Ovary (tissue), 9 donors: Measurements from ENCODE around the gene AGO3. TPM values are rescaled to one million over a fixed set of nuclear protein-coding genes. Genes with fewer than 3 reads are reported as not detected.
A peak's percentile ranks its signal among the peaks of the same experiment; 100 is the strongest.

Experiments used
- DNase-seq, 5 donors: peaks; one replicate each; pipeline ENCODE4 v3.0.0-alpha.2; 2019 to 2020
- H3K27ac ChIP-seq, 2 donors: fragments of 200-600 bp; one replicate each; pipeline versions ENCODE4 v1.5.1 to v1.8.0; 2019 to 2022
- H3K27me3 ChIP-seq: fragments of 200-600 bp; one replicate; pipeline ENCODE4 v1.8.0; 2022
- H3K36me3 ChIP-seq: fragments of 200-600 bp; sonication (generic); one replicate; pipeline ENCODE4 v1.5.1; 2019
- H3K4me1 ChIP-seq: one replicate; pipeline ENCODE4 v1.8.1; 2013; ENCODE audit warnings: mild to moderate bottlenecking, moderate library complexity; ENCODE audit not compliant: insufficient read depth
- H3K4me3 ChIP-seq: fragments of 200-600 bp; sonication (generic); one replicate; pipeline ENCODE4 v1.5.1; 2017
- H3K9me3 ChIP-seq, 2 donors: fragments of 200-600 bp in 1 of 2; sonication (generic) in 1 of 2; one replicate each; pipeline versions ENCODE4 v1.5.1 to v1.8.1; 2013 to 2019; ENCODE audit warnings: mild to moderate bottlenecking in 1 of 2, moderate library complexity in 1 of 2
- EP300 ChIP-seq: sonication (generic); formaldehyde crosslinking; IDR thresholded peaks from one replicate; pipeline ENCODE4 v1.6.1; 2017; ENCODE audit warnings: antibody characterized with exemption
- POLR2A ChIP-seq: fragments of 450-650 bp; IDR thresholded peaks from one replicate; pipeline ENCODE4 v1.6.1; 2017; ENCODE audit warnings: antibody characterized with exemption, mild to moderate bottlenecking, moderate library complexity
- WGBS, 3 donors: extraction: QIAGEN DNeasy Blood & Tissue Kit in 1 of 3; methylation state at CpG; one replicate each; pipeline versions ENCODE4 v1.1.5 to v1.1.7; 2013 to 2017; 5-methylcytosine and 5-hydroxymethylcytosine counted together
- intact Hi-C, 4 donors: fragments of 100-400 bp; cut with DNase I; formaldehyde crosslinking; loops; one replicate each; pipeline versions ENCODE4 v1.11.0 to v1.15.1; 2022 to 2023
- polyA plus RNA-seq, 2 donors: library from polyadenylated mRNA; stranded (reverse); fragments of 200-250 nt in 1 of 2; fragments of 350-450 nt in 1 of 2; fragmentation: Illumina TruSeq in 1 of 2; extraction: RNeasy Lipid Tissue Mini Kit (QIAGEN cat#74804) in 1 of 2; gene quantifications; one replicate each; pipeline ENCODE4 v1.2.3, GENCODE V29; 2013 to 2014
- total RNA-seq, 7 donors: library from RNA; depleted of rRNA in 2 of 7; stranded (reverse); fragments of >200 nt in 2 of 7; fragmentation: NEBNext Ultra II Directional in 3 of 7; extraction: Animal tissue kit (Norgen Biotek cat#: 25700) in 3 of 7; gene quantifications; one replicate each; pipeline versions ENCODE4 v1.1.0 to v1.2.4, GENCODE V29; 2016 to 2023
- TF ChIP-seq, protein P1 (sequence below), 3 donors: fragments of 450-650 bp in 2 of 3; fragments of 200-600 bp in 1 of 3; IDR thresholded peaks; one replicate each; pipeline versions ENCODE4 v1.5.1 to v1.8.0; 2016 to 2022; ENCODE audit warnings: antibody characterized with exemption in 3 of 3, mild to moderate bottlenecking in 1 of 3
- donor health status: DM: no; HTN: no; CAD: no; lungs with moderate emphysema.
- donor health status: DM: no; HTN: no; CAD: no.
- donor health status: Bipolar disorder and iron deficiency.
- donor health status: DM: yes; HTN: yes; CAD: no.
- donor health status: DM: no; HTN: no; CAD: no.
- donor health status: DM: yes; HTN: yes; CAD: no.

AGO3 gene
- total and polyA plus RNA-seq, 9 donors: 3.8 to 44.1 (median 30.7) TPM

DNA sequence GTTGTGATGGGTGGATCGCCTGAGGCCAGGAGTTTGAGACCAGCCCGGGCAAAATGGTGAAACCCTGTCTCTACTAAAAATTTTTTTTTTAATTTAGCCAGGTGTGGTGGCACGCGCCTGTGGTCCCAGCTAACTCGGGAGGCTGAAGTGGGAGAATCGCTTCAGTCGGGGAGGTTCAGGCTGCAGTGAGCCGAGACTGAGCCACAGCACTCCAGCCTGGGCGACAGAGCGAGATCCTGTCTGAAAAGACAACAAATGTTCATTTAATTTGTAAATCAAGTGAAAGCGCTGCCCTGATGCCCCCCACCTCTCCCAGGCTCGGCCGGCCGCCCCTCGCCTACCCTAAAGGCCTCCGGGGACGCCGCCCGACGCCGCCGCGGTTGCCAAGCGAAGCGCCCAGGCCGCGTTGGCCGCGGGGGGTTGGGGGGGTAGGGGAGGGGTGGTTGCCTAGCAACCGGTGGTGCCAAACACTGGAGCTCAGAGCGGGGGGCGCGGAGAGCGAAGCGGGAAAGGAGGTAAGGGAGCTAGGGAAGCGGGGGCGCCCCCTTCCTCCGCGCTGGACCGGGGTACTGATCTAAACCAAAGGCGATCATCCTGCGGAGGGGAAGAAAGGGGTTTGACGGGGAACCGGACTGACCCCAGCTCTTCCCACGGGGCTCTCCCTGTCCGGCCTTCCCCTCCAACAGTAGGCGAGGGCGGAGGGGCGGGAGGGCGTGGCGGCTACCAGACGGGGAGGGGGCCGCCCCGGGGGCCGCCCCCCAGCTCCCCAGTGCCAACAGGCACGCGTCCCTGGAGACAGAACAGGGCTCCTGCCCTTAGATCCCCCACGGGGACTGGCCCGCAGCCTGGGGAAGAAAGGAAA, 153.0 kb downstream of the AGO3 start, which contains the start of gene TEKT2:
Gene TEKT2, plus strand, starts transcription at position 460 of the 862 bp plus-strand sequence. CDS start 828 bp downstream, outside the sequence.
- H3K4me3 ChIP-seq: peak within 1 kb of the TSS; percentile 34
- WGBS, 3 donors: 11 to 12% (median 12%) methylated on average over 57 to 59 of the region's 59 CpGs
- no peak within 1 kb of the TSS for H3K27ac ChIP-seq
- TF ChIP-seq EP300 (no peak), POLR2A (no peak)
- TF ChIP-seq, protein P1, sequence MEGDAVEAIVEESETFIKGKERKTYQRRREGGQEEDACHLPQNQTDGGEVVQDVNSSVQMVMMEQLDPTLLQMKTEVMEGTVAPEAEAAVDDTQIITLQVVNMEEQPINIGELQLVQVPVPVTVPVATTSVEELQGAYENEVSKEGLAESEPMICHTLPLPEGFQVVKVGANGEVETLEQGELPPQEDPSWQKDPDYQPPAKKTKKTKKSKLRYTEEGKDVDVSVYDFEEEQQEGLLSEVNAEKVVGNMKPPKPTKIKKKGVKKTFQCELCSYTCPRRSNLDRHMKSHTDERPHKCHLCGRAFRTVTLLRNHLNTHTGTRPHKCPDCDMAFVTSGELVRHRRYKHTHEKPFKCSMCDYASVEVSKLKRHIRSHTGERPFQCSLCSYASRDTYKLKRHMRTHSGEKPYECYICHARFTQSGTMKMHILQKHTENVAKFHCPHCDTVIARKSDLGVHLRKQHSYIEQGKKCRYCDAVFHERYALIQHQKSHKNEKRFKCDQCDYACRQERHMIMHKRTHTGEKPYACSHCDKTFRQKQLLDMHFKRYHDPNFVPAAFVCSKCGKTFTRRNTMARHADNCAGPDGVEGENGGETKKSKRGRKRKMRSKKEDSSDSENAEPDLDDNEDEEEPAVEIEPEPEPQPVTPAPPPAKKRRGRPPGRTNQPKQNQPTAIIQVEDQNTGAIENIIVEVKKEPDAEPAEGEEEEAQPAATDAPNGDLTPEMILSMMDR (IDR thresholded peaks at IDR 0.05): no peak
- no peaks in the 10 kb centered on the region for H3K36me3 ChIP-seq
- peak; percentile 44 to 78 (median 55) for DNase-seq
- intact Hi-C loops: no loop called here
- H3K4me1 ChIP-seq: peaks cover 6% of the 10 kb centered on the region
- no peaks in the 10 kb centered on the region for H3K9me3 ChIP-seq
- H3K27me3 ChIP-seq: no peaks in the 10 kb centered on the region

DNA sequence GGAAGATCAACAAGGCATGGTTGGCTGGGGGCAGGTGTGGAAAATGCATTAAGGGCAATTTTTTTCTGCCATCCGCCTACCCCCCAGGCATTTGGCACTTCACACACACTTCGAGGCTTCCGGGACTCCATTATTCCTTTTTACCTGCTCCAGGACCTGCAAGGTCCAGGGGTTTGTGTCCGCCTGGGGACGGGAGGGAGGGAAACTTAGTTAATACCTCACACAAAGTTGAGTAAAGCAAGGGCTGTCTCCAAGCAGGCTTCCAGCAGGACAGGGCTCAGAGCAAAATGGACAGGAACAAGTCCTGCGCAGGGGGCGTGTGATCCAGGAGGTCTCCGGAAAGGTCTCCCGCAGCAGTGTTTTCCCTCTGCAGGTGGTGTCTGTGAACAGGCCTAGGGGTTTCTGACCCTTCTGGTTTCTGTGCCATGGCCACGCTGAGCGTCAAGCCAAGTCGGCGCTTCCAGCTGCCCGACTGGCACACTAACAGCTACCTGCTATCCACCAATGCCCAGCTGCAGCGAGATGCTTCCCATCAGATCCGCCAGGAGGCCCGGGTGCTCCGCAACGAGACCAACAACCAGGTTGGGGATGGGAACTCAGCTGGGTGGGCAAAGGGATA, 153.7 kb downstream of the AGO3 start:
- 45 to 53% (median 51%) methylated on average over 19 of the region's 19 CpGs for WGBS, 3 donors
- Histone ChIP-seq H3K4me1 (peaks cover 8% of the 10 kb centered on the region), H3K9me3 (no peaks in the 10 kb centered on the region), H3K36me3 (no peaks in the 10 kb centered on the region), H3K27me3 (no peaks in the 10 kb centered on the region), H3K4me3 (peak overlapping the region; percentile 34), H3K27ac (no peak overlapping the region)
- intact Hi-C loops: loop anchor here in 1 of 4 donors (5.0 kb wide), 1 partner anchor 202 kb away; the partner anchor contains the start of gene AGO1
- DNase-seq: no peak
- TF ChIP-seq POLR2A (no peak), EP300 (no peak)
- TF ChIP-seq, protein P1 (IDR thresholded peaks at IDR 0.05): no peak

DNA sequence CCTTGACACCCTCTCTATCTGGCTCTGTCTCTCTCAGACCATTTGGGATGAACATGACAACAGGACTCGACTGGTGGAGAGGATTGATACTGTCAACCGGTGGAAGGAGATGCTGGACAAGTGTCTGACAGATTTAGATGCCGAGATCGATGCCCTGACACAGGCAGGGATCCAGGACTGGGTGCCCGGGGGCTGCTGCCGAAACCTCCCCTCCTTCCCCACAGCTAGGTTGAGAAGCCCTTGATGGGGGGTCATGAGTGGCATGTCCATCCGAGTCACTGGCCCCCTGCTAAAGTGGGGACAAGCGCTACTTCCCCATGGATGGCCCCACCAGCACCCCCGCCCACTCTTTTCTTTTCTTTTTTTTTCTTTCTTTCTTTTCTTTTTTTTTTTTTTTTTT, 154.2 kb downstream of the AGO3 start:
- WGBS, 3 donors: 88 to 91% (median 91%) methylated on average over 9 of the region's 9 CpGs
- Histone ChIP-seq H3K36me3 (no peaks in the 10 kb centered on the region), H3K4me1 (peaks cover 11% of the 10 kb centered on the region), H3K4me3 (no peak overlapping the region), H3K9me3 (no peaks in the 10 kb centered on the region), H3K27ac (no peak overlapping the region), H3K27me3 (no peaks in the 10 kb centered on the region)
- DNase-seq: no peak
- no peak for TF ChIP-seq EP300
- TF ChIP-seq, protein P1 (IDR thresholded peaks at IDR 0.05): no peak
- TF ChIP-seq POLR2A: no peak
- intact Hi-C loops: loop anchor here in 1 of 4 donors (5.0 kb wide), 1 partner anchor 203 kb away; the partner anchor contains the start of gene AGO1

DNA sequence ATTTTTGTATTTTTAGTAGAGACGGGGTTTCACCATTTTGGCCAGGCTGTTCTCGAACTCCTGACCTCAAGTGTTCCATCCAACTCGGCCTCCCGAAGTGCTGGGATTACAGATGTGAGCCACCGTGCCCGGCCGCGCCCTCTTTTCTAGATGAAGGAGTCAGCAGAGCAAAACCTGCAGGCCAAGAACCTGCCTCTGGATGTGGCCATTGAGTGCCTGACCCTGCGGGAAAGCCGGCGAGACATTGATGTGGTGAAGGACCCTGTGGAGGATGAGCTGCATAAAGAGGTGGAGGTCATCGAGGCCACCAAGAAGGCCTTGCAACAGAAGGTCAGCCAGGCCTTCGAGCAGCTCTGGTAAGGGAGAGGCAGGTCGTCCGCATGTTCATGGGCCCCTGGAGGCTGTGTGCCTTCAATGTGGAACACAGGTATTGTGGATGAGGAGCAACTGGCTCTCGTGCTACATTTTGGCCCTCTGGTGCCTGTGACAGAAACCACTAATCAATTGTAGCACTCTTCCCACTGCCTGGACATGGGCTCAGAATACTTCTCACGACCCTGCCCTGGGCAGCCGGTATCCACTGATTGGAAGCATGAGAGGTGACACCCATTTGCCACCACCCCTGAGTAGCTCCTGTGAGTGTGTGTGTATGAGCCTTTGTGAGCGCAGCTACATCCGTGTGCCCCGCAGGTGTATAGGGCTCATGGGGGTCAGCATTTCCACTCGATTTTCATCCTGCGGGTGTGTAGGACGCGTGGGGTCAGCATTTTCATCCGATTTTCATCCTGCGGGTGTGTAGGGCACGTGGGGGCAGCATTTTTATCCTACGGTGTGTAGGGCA, 155.0 kb downstream of the AGO3 start:
- H3K27me3 ChIP-seq: no peaks in the 10 kb centered on the region
- DNase-seq: no peak
- H3K4me3 ChIP-seq: no peak overlapping the region
- TF ChIP-seq EP300: no peak
- TF ChIP-seq, protein P1 (IDR thresholded peaks at IDR 0.05): no peak
- TF ChIP-seq POLR2A: no peak
- H3K27ac ChIP-seq: no peak overlapping the region
- 90 to 91% (median 91%) methylated on average over 26 to 29 of the region's 29 CpGs for WGBS, 3 donors
- intact Hi-C loops: loop anchor here in 1 of 4 donors (5.0 kb wide), 1 partner anchor 204 kb away; the partner anchor contains the start of gene AGO1
- no peaks in the 10 kb centered on the region for H3K36me3 ChIP-seq
- H3K4me1 ChIP-seq: peaks cover 11% of the 10 kb centered on the region
- H3K9me3 ChIP-seq: no peaks in the 10 kb centered on the region
